Ecto neural progenitor cell (in vitro differentiated cells): ENCODE data around the gene DOCK4.
"Not testable (repeated sequence)": the region's sequence is repeated elsewhere in the genome, so short reads cannot be mapped to it uniquely, and the experiment has no call there.

ENCODE experiments used
- DNase-seq: peaks from one replicate; pipeline ENCODE4 v3.0.0-alpha.2; 2018; ENCODE audit warnings: low spot score

DOCK4 gene

DNA sequence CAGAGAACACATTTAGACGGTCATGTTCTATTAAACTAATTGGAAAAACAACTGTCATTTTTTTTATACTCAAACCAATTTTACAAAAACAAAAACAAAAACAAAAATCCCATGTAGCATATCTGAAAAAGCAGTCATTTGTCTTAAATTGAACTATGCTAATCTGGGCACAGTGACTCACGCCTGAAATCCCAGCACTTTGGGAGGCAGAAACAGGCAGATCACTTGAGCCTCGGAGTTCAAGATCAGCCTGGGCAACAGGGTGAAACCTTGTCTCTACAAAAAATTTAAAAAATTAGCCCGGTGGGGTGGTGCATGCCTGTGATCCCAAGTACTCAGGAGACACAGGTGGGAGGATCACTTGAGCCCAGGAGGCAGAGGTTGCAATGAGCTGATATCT is 253.4 kb downstream of the DOCK4 start:
- DNase-seq = no peak

DNA sequence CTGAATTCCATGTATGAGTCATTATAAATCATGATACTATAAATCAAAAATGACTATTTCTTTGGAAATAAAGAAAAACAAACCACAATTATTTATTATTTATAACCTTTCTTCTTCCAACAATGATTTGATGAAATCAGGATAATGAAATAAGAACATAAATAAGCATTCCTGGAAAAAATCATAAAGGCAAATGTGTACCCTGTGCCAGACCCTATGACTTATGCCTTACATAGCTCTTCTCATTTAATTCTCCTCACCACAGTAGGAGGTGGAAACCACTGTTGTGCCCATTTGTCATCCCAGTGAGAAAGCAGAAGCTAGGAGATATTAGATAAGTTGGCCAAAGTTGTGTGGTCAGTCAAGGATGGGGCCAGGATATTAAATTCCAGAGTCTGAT is 255.1 kb downstream of the DOCK4 start:
- no peak for DNase-seq

DNA sequence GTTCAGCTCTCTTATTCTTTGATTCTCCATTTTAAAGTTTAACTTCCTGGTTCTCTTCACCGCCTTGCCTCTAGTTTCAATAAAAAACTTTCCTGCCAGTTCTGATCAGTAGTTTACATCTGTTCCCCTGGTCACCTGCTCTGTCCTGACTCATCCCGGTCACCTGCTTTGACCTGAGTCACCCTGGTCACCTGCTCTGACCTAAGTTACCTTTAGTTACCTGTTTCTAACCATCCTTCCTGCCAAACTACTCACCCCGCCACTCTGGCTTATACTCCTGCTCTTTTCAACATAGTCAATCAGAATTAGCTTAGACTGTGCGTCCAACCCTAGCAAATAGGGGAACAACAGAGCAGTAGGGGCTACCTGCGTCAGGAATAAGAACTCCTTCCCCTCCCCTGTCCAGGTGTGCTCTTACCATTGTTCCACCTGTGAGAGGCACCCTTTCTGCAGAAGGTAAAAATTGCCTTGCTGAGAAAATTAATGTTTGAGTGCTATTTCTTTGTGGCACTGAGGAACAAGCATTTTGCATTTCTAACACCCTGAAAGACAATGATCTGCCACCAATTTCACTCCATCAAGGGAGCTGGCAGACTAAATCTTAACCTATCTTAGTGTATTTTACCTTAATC is 263.6 kb downstream of the DOCK4 start:
- no peak for DNase-seq

DNA sequence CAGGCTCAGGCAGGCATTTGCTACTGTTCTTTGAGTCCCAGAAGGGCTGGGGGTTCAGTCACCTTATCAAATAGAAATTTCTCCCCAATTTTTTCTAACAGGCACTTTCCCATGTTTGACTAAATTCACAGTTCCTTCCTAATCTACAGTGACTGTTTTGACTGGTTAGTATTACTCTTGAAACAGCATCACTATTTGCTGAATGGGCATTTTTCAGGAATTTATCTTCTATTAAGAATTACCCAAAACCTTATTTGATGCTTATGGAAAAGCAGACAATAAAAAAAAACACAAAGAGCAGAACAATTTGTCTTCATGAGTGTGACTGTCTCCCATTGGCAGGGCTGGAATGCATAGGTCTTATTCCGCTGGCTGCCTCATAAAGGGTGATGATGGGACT is 269.0 kb downstream of the DOCK4 start:
- no peak for DNase-seq

DNA sequence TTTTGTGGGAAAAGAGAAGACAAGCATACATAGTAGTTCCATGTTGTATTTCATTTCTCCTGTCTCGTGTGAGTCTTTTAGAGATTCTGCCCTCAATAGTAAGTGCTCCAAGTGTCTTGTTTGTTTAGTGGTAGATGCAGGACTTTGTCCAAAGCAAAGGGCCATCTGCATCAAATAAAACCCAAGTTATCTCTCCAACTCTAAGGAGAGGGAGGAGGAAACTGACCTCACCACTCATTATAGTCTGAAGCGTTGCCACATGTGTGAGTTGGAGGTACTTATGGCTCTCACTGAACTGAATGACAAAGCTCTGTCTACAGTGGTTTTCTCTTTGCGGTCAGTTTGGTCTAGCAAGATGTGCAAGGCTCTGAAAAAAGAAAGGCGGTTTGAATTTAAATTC is 272.6 kb downstream of the DOCK4 start:
- no peak for DNase-seq

DNA sequence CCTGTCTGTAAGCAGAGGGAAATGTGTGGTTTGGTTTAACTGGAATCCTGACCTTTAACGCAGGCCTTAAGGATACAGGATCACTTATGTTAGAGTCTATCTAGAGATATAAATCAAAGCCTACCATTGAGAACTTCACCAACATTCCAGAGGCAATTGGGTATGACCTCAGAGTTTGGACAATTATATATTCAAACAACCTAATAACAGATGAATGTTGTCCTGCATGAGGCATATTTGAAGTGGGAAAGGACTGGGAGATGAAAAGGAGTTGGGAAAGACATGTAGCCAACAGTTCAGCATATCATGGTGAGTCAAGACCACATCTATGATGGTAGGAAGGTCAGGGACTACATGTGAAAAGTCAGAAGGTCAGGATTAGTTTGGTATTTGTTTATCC is 274.2 kb downstream of the DOCK4 start:
- no peak for DNase-seq

DNA sequence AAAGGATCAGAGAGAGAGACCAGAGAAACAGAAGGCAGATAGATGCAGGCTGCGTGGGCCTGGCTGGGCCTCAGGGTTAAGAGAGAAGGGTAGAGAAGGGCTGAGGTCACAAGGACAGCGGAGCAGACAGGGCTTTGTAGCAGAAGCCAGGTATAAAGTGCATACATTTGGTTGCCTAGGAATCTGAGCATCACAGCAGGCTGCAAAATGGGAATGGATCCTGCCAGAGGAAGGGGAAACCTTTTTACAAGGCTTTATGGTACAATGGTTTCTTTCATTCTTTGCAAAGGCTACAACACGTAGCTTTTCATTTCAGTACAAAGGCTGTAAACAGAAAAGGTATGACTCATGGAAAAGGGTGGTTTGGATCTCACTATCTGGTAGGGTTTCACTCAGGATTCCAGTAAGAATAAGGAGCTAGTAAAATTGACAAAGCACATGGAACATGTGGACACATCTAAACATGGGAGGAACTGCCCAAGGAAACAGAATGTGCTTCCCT is 275.1 kb downstream of the DOCK4 start:
- no peak for DNase-seq

DNA sequence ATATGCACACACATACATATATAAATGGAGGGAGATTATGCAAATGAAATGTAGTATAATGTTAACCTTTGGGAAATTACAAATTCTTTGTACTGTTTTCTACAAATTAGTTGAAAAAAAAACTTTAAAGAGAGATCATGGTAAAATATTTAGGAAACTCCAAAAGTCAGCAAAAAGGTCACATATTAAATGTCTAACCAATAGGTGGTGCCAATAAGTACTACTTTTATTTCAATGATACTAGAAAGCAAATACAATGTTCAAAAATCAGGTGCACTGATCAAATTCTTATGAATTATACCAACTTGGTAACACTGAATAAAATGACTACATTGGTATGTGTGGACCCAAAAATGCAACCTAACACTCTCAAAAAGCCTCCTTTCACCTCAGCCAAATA is 276.9 kb downstream of the DOCK4 start:
- no peak for DNase-seq

DNA sequence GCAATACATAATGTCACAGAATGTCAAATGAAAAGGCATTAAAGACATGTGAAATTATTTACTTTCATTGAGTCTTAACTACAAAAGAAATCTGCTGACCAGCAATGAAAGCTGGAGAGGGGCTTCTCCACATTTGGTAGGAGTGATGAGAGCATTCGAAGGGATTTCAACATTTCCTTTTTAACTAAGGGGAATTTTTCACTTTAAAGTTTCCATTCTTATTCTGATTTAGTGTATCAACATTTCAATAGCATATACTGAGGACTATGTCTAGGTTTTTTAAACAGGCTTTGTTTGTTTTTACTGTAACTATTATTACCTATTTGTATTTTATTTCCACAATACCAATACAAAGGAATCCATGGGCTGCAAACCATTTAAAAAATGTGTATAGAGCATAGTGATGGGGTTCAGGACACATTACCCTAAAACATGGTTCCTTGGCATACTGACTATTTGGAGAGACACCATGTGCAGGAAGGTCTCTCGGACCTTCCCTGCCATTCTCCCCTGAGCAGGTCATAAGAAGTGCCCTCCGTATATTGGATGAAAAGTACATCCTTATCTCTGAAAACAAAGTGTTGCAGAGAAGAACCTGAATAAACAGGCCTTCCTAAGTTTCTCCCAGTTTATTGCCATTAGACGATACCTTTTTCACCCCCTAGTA is 278.7 kb downstream of the DOCK4 start:
- no peak for DNase-seq

DNA sequence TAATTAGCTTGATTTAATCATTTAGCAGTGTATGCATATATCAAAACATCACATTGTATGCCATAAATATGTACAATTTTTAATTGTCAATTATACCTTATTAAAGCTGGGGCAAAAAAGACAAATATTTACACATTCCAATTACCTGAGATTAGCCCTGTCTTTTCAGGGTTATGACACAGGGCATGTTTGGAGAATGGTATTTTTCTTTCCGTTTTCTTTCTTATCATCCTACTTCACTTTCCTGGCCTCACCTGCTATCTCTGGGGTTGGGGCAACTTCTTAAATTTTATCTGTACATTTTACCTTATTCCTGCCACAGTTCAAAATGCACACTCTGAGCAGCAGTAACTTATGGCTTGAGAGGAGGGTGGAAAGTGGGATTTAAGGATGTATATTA is 285.9 kb downstream of the DOCK4 start:
- DNase-seq = no peak

DNA sequence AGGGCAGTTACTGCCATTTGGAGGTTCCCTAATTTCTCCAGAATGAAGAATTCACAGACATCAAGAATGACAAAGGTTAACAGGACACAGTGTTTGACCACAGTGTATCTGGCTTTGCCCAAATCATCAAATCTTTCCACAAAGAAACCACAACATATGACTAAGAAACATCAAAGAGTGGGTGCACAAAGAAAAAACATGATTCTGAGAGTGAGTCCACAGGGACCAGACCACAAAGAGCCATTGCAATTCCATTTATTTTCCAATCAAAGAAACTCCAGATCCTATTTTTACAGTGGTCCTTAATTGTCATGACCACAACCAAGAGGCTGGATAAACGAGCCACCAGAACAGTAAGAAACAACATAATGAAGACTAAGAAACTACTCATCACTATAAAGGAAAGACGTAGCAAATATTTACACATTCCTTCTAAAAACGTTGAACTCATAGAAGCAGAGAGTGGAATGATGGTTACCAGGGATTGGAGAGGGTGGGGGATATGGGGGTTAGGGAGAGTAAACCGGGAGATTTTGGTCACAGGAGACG is 286.5 kb downstream of the DOCK4 start:
- no peak for DNase-seq

DNA sequence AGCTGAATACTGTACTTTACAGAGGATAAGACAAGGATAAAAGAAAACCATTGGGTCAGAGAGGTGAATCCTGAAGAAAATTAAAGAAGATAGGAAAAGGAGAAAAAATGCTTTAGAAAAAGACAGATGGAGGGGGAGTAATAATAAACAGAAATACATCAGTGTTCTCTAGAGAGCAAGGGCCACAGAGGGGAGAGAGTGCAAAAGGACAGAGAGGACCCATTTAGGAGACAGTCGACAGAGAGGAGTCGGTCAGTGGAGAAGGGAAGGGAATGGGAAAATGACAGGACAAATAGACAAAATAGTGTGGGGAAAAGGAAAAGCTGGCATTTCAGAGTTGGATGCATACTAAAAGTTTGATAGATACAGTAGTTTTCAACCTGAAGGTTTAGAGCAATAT is 287.0 kb downstream of the DOCK4 start:
- DNase-seq = no peak

DNA sequence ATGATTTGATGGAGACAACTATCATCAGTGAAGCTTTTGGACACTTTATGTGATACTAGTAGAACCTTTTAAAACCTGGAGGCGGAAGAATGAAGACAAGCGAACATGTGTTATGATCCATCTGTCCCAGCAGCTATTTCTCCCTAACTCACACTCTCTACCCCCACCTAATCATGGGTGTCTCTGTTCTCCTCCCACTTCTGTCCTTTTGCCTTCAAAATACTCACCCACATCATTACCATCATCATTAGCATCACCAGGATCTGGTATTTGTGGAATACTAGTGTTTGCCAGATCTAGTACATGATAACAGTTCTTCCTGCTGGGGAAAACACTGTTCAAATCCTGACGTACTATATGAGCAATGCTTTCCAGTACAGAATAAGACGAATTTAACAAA is 287.7 kb downstream of the DOCK4 start:
- no peak for DNase-seq

DNA sequence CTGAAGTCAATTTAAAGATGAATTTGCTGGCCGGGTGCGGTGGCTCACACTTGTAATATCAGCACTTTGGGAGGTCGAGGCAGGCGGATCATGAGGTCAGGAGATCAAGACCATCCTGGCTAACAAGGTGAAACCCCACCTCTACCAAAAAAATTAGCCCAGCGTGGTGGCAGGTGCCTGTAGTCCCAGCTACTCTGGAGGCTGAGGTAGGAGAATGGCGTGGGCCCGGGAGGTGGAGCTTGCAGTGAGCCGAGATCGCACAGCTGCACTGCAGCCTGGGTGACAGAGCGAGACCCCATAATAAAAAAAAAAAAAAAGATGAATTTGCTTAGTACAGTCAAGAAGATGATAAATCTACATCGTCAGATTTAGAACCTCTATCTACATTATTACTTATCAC is 288.8 kb downstream of the DOCK4 start:
- not testable (repeated sequence) for DNase-seq

DNA sequence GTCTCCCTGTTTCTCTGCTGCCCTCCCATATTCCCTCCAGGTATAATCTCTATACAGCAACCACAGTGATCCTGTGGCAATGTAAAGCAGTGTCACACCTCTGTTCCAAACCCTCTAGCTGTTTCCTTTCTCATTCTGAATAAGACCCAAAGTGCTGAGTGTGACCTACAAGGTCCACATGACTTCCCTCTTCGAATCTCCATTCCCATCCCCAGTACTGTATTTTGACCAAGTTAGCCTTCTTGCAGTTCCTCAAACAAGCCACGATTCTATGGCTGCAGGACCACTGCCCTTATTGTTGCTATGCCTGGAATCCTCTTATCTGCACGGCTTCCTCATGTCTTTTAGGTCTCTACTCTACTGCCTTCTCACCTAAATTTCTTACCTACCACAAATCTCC is 291.9 kb downstream of the DOCK4 start:
- DNase-seq = no peak

DNA sequence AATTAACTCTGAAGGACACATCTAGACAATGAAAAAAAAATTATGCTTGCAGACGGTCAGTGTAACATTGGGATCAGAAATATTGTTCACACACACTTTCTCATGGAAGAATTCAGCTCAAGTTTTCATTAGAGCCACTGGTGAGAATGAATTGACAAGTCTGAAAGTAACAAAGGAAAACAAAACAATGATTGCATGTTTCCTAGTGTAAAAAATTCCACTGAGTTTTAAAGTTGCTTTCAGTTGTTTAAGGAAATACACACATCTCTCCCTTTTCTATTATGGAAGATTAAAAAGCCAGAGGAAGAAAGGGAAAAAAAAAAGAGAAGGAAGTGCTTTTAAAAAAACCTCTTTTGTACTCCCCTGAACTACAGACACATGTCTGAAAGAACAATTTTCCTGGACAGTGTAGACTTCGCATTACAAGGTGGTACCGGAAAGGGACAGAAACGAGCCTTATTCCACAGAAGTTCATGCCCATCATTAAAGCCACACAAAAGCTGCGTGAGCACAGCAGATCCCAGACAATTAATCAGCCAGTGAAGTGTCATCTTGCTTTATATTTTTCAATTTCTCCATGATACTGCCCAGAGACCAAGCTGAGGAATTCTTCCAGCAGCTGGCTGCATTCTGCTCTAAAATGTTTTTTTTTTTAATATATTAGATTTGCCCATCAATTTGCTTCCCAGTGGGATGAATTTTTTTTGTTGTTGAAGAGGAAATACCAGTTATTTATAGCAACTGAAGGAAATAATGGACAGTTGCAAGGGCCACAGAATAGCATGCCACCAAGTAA is 294.8 kb downstream of the DOCK4 start:
- DNase-seq = no peak

DNA sequence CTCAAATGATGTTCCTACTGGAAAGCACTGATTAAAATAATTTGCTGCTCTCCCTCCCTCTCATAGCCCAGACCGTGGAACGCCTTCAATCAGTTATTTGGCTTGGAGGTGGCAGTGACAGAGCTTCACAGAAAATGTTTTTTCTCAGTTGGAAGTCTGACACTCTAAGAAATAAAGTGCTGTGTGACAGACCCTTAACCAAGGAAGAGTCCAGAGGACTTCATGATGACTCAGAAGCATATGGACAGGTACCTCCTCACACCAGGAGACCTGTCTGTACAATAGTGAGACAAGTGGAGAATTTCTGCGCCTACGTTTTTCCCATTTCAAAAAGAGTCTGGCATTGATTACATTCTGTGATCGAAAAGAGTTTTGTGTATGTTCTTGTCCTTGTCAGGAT is 295.5 kb downstream of the DOCK4 start:
- DNase-seq = no peak

DNA sequence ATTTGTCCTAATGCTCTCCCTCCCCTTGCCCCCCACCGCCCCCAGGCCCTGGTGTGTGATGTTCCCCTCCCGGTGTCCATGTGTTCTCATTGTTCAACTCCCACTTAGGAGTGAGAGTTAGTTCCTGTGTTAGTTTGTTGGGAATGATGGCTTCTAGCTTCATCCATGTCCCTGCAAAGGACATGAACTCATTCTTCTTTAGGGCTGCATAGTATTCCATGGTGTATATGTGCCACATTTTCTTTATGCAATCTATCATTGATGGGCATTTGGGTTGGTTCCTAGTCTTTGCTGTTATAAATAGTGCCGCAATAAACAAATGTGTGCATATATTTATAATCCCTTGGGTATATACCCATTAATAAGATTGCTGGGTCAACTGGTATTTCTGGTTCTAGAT is 297.5 kb downstream of the DOCK4 start:
- not testable (repeated sequence) for DNase-seq

DNA sequence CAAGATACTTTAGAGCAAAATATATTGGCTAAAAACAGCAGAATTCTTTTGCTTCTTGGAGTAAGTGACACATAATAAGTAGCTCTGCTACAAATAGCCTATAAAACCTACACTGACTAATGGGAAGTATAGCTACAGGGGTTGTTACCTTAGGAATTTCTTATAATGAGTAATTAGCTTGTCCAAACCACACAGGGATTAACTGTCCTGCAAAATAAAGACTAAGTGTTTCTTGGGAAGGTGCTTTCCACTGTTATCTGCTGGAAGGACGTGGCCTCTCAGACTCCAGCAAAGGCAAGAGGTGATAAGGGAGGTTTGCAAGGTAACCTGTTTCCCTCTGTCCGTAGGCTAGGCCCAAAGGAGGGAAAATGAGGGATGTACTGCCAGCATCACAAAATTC is 302.4 kb downstream of the DOCK4 start:
- no peak for DNase-seq

DNA sequence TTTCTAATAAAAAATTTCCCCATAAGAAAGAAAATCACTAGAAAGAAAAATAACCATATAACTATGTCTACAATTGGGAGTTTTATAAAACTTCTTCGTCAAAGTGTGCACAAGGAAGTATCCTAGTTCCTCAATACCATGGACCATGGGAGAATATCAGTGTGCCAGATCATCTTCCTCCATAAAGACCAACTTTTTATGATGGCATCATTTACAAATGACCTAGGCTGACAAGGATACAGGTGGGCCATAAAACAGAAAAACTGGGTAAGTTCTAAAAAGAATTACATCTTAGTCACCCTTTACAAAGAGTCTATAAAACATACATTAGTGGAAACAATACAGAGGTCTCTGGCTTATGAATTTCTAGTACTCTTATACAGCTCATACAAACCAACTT is 303.2 kb downstream of the DOCK4 start:
- no peak for DNase-seq

DNA sequence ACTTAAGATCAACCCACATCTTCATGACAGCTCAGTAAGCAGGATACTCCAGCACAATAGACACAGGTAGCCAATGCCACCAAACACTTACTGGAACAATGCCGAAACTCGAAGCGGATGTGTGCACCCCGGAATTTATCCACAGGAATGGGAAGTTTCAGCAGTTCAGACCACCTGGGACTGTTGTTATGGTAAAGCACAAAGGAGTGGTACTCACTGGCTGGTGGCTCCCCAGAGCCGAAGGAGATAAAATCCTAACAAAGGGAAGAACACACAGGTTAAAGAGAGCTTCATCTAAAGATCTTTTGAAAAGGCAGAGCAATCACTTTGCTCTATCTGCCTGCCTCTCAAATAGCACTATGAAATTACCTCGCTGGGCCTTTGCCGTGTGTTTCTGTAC is 305.9 kb downstream of the DOCK4 start:
- DNase-seq = no peak

DNA sequence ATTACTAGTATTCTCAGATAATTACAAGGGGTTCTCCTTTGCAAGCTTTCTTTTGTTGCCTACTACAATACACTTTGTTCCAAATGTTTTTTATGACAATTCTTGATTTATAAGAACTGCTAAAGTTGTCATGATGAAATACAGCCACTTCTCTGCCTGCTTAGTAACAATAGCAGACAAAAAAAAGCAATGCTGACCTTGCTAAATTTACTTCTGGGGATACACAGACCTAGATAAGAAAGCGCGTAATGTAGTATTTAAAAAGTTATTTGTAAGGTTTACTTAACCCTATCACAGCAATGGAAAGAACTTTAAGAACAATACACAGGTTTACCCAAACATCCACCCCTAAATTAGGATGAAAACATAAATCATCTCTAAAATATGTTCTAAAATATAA is 311.1 kb downstream of the DOCK4 start:
- no peak for DNase-seq

DNA sequence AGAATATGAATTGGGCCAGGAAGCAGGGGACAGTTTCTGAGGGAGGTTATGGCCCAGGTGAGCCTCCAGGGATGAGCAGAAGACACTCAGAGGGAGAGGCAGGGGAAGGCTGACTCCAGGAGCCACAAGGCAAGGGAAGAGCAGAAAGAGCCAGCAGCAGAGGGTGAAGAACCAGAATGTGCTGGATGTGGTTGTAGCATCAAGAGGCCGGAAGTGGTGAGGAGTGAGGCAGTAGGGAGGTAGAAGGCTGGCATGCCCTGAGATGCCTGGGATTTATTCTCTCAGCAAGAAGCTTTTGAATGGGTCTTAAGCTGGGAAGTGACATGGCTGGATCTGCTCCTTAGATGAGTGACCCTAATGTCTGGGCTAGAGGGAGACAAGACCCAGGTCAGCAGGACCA is 311.7 kb downstream of the DOCK4 start:
- no peak for DNase-seq
